ENCODE measurements around the gene CENPC. TPM values are rescaled to one million over a fixed set of nuclear protein-coding genes. Genes with fewer than 3 reads are reported as not detected.

The CENPC gene
- total and polyA plus RNA-seq, 2 experiments from 2014 or later: 21.6 to 24.5 TPM

GRCh38 chr4:67522230-67522629, 23.1 kb downstream of the CENPC start:
- Histone ChIP-seq H4K20me1 (replicated peaks; ENCODE audit: insufficient read depth) (no peaks in the 10 kb centered on the region; the same call in 1 of the 2 replicates), H3K9me2 (ENCODE audit: insufficient read depth) (no peaks in the 10 kb centered on the region), H3K27ac (ENCODE audit: low read depth) (no peak overlapping the region), H3K79me2 (replicated peaks; ENCODE audit: insufficient read depth) (peaks cover 43% of the 10 kb centered on the region), H2AFZ (no peak overlapping the region), H3K4me2 (no peak overlapping the region), H3K4me1 (ENCODE audit: insufficient read depth) (no peaks in the 10 kb centered on the region), H3K4me3 (no peak overlapping the region), H3F3A (replicated peaks; ENCODE audit: low read depth) (no peaks in the 10 kb centered on the region), H3K36me3 (ENCODE audit: insufficient read depth) (no peaks in the 10 kb centered on the region; the same call in 1 of the 2 replicates), H3K27me3 (ENCODE audit: insufficient read depth) (no peaks in the 10 kb centered on the region)
- no peaks in the 10 kb centered on the region for H3K4me1 Mint-ChIP-seq
- H3K4me3 Mint-ChIP-seq: no peak overlapping the region
- H3K36me3 Mint-ChIP-seq (ENCODE audit: low read depth): peaks cover 2% of the 10 kb centered on the region
- H3K27me3 Mint-ChIP-seq (ENCODE audit: insufficient read depth, low read depth, poor library complexity): peaks cover 2% of the 10 kb centered on the region
- DNase-seq (ENCODE audit: low spot score) (no peak), ATAC-seq (no peak)
- TF ChIP-seq, protein P1, sequence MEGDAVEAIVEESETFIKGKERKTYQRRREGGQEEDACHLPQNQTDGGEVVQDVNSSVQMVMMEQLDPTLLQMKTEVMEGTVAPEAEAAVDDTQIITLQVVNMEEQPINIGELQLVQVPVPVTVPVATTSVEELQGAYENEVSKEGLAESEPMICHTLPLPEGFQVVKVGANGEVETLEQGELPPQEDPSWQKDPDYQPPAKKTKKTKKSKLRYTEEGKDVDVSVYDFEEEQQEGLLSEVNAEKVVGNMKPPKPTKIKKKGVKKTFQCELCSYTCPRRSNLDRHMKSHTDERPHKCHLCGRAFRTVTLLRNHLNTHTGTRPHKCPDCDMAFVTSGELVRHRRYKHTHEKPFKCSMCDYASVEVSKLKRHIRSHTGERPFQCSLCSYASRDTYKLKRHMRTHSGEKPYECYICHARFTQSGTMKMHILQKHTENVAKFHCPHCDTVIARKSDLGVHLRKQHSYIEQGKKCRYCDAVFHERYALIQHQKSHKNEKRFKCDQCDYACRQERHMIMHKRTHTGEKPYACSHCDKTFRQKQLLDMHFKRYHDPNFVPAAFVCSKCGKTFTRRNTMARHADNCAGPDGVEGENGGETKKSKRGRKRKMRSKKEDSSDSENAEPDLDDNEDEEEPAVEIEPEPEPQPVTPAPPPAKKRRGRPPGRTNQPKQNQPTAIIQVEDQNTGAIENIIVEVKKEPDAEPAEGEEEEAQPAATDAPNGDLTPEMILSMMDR (conservative IDR thresholded peaks at IDR 0.05; ENCODE audit: low read depth in 2 of 2): no peak
- TF ChIP-seq JUNB (IDR thresholded peaks at IDR 0.05; ENCODE audit: unreplicated experiment) (no peak), ZNF462 (CRISPR knock-in tag; IDR thresholded peaks at IDR 0.05) (no peak), EZH2phosphoT487 (IDR thresholded peaks at IDR 0.05; ENCODE audit: unreplicated experiment) (no peak), NANOG (IDR thresholded peaks at IDR 0.05; ENCODE audit: borderline replicate concordance) (no peak), ETS1 (IDR thresholded peaks at IDR 0.05) (no peak), CREB1 (CRISPR knock-in tag; IDR thresholded peaks at IDR 0.05; ENCODE audit: low read depth) (no peak), ZNF331 (CRISPR knock-in tag; IDR thresholded peaks at IDR 0.05; ENCODE audit: low read depth) (no peak)
- no peak overlapping the region for H3K27ac Mint-ChIP-seq
- H3K9me3 Mint-ChIP-seq: no peaks in the 10 kb centered on the region
